Sigmoid colon (tissue), 7 donors: Measurements from ENCODE around the gene KDM4D. TPM values are rescaled to one million over a fixed set of nuclear protein-coding genes. Genes with fewer than 3 reads are reported as not detected.
"Not testable (repeated sequence)": the region's sequence is repeated elsewhere in the genome, so short reads cannot be mapped to it uniquely, and the experiment has no call there.

Experiments used
- DNase-seq: peaks from one replicate; pipeline ENCODE4 v3.0.0-alpha.2; 2019
- H3K27ac ChIP-seq, 4 donors: fragments of 200-600 bp; sonication (generic); one replicate each; pipeline ENCODE4 v1.5.1; 2016 to 2019; ENCODE audit warnings: mild to moderate bottlenecking in 1 of 4
- H3K27me3 ChIP-seq, 3 donors: fragments of 200-600 bp; sonication (generic); one replicate each; pipeline ENCODE4 v1.5.1; 2019; ENCODE audit warnings: mild to moderate bottlenecking in 1 of 3
- H3K36me3 ChIP-seq, 4 donors: fragments of 200-600 bp; sonication (generic); one replicate each; pipeline ENCODE4 v1.5.1; 2016 to 2019
- H3K4me1 ChIP-seq, 4 donors: fragments of 200-600 bp; sonication (generic); one replicate each; pipeline ENCODE4 v1.5.1; 2017 to 2019
- H3K4me3 ChIP-seq, 4 donors: fragments of 200-600 bp; sonication (generic); one replicate each; pipeline ENCODE4 v1.5.1; 2017 to 2019; ENCODE audit warnings: mild to moderate bottlenecking in 2 of 4, moderate library complexity in 1 of 4
- H3K9me3 ChIP-seq, 4 donors: fragments of 200-600 bp in 3 of 4; sonication (generic) in 3 of 4; one replicate each; pipeline versions ENCODE4 v1.5.1 to v1.6.1; 2013 to 2019
- EP300 ChIP-seq, 4 donors: sonication (generic); formaldehyde crosslinking; IDR thresholded peaks; one replicate each; pipeline ENCODE4 v1.6.1; 2017; ENCODE audit warnings: antibody characterized with exemption in 4 of 4
- POLR2A ChIP-seq, 2 donors: fragments of 450-650 bp; IDR thresholded peaks; one replicate each; pipeline ENCODE4 v1.6.1; 2016; ENCODE audit warnings: antibody characterized with exemption in 2 of 2, mild to moderate bottlenecking in 2 of 2, moderate library complexity in 2 of 2
- POLR2AphosphoS5 ChIP-seq, 4 donors: sonication (generic); formaldehyde crosslinking; IDR thresholded peaks; one replicate each; pipeline ENCODE4 v1.6.1; 2017; ENCODE audit warnings: antibody characterized with exemption in 4 of 4
- WGBS, 2 donors: extraction: QIAGEN DNeasy Blood & Tissue Kit; methylation state at CpG; one replicate each; pipeline ENCODE4 v1.1.7; 2013; 5-methylcytosine and 5-hydroxymethylcytosine counted together
- intact Hi-C: fragments of 100-400 bp; cut with DNase I; formaldehyde crosslinking; loops from one replicate; pipeline ENCODE4 v1.15.1; 2023
- polyA plus RNA-seq, 3 donors: library from polyadenylated mRNA; stranded (reverse); fragments of 200-250 nt; gene quantifications; one replicate each; pipeline ENCODE4 v1.2.3, GENCODE V29; 2013
- total RNA-seq, 4 donors: library from RNA; depleted of rRNA; stranded (reverse); fragments of >200 nt; gene quantifications; one replicate each; pipeline ENCODE4 v1.1.0, GENCODE V29; 2016
- TF ChIP-seq, protein P1 (sequence below), 4 experiments: fragments of 450-650 bp in 3 of 4; fragments of 200-600 bp in 1 of 4; IDR thresholded peaks; one replicate each; pipeline ENCODE4 v1.5.1; 2016 to 2019; ENCODE audit warnings: antibody characterized with exemption in 4 of 4, mild to moderate bottlenecking in 3 of 4, moderate library complexity in 2 of 4
- donor health status: healthy with polysubstance abuse.
- donor health status: Bipolar disorder and iron deficiency.
- donor health status: healthy.

KDM4D gene
- total and polyA plus RNA-seq, 7 donors, result 0.33 to 0.60 (median 0.55) TPM; not detected in 2

DNA sequence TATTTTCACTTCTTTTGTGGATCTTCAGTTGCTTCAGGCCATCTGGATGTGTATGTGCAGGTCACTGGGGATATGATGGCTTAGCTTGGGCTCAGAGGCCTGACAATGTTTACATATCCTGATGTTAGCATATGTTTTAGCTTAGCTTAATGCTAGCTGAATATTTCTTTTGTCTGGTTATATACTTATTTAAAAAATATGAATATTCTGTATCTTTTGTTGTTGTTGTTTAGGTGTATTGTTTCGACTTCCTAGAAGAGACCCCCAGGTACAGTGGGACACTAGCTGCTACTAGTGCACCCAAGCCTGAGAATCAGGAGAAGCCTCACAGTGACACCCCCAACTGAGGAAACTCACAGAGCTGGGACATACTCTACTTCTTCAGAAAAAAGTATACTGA, 51.4 kb downstream of the KDM4D start, which contains the start of gene KDM4E:
TSS of gene KDM4E (plus strand) at position 301 of the 400 bp plus-strand sequence. CDS start 300 bp downstream, outside the sequence.
- Histone ChIP-seq H3K36me3 (no peaks in the 10 kb centered on the region), H3K4me3 (no peak within 1 kb of the TSS), H3K4me1 (no peaks in the 10 kb centered on the region), H3K9me3 (no peaks in the 10 kb centered on the region), H3K27me3 (no peaks in the 10 kb centered on the region), H3K27ac (no peak within 1 kb of the TSS)
- WGBS, 2 donors, result 93 to 96% methylated on average over 1 of the region's 1 CpG
- TF ChIP-seq, protein P1, sequence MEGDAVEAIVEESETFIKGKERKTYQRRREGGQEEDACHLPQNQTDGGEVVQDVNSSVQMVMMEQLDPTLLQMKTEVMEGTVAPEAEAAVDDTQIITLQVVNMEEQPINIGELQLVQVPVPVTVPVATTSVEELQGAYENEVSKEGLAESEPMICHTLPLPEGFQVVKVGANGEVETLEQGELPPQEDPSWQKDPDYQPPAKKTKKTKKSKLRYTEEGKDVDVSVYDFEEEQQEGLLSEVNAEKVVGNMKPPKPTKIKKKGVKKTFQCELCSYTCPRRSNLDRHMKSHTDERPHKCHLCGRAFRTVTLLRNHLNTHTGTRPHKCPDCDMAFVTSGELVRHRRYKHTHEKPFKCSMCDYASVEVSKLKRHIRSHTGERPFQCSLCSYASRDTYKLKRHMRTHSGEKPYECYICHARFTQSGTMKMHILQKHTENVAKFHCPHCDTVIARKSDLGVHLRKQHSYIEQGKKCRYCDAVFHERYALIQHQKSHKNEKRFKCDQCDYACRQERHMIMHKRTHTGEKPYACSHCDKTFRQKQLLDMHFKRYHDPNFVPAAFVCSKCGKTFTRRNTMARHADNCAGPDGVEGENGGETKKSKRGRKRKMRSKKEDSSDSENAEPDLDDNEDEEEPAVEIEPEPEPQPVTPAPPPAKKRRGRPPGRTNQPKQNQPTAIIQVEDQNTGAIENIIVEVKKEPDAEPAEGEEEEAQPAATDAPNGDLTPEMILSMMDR (IDR thresholded peaks at IDR 0.05), result no peak
- no peak for TF ChIP-seq EP300 (IDR thresholded peaks at IDR 0.05)
- no peak for TF ChIP-seq POLR2AphosphoS5 (IDR thresholded peaks at IDR 0.05)
- no peak for TF ChIP-seq POLR2A (IDR thresholded peaks at IDR 0.05)
- intact Hi-C loops, result no loop called here
- no peak for DNase-seq

DNA sequence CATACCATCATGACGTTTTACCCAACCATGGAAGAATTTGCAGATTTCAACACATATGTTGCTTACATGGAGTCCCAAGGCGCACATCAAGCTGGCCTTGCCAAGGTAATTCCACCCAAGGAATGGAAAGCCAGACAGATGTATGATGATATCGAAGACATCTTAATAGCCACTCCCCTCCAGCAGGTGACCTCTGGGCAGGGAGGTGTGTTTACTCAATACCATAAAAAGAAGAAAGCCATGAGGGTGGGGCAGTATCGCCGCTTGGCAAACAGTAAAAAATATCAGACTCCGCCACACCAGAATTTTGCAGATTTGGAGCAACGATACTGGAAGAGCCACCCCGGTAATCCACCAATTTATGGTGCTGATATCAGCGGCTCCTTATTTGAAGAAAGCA, 52.1 kb downstream of the KDM4D start:
- H3K27me3 ChIP-seq, intact Hi-C loops, H3K4me3 ChIP-seq, H3K9me3 ChIP-seq, H3K4me1 ChIP-seq, H3K36me3 ChIP-seq, DNase-seq, H3K27ac ChIP-seq: not testable (repeated sequence)
- 45 to 91% methylated on average over 8 of the region's 9 CpGs for WGBS, 2 donors

DNA sequence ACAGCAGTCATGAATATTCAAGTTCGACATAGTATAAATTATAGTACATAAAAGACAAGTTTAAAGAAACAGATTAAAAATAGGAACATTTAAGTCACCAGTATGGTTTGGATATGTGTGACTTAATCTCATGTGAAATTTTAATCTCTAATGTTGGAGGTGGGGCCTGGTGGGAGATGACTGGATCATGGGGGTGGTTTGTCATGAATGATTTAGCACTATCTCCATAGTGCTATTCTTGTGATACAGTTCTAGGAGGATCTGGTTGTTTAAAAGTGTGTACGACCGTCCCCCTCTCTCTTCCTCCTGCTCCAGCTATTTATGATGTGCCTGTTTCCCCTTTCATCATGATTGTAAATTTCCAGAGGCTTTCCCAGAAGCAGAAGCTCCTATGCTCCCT, 54.8 kb downstream of the KDM4D start:
- Histone ChIP-seq H3K4me1 (no peaks in the 10 kb centered on the region), H3K27ac (no peak overlapping the region), H3K4me3 (no peak overlapping the region), H3K9me3 (no peaks in the 10 kb centered on the region), H3K36me3 (no peaks in the 10 kb centered on the region), H3K27me3 (no peaks in the 10 kb centered on the region)
- 79 to 80% methylated on average over 3 of the region's 3 CpGs for WGBS, 2 donors
- DNase-seq, result no peak
- TF ChIP-seq, protein P1 (IDR thresholded peaks at IDR 0.05), result no peak
- TF ChIP-seq POLR2A (IDR thresholded peaks at IDR 0.05) (no peak), POLR2AphosphoS5 (IDR thresholded peaks at IDR 0.05) (no peak), EP300 (IDR thresholded peaks at IDR 0.05) (no peak)
- intact Hi-C loops, result no loop called here

DNA sequence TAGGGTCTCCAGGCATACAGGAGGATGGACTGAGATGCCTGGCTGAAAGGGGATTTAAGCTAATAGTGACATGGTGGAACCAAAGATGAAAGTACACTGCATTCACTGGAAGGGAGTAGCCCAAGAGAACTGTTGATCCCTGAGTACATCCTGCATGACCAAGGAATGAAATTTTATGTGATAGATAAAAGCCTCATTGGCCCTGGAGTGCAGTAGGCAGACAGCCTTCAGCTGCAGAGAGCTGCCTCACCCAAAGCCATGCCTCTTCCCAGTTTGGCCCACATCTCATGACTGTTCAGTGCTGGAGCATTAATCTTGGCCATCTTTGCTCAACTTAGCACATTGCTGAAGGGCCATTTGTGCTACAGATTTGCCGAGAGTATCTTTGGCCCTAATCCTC, 59.5 kb downstream of the KDM4D start:
- TF ChIP-seq, protein P1 (IDR thresholded peaks at IDR 0.05), result no peak
- TF ChIP-seq POLR2A (IDR thresholded peaks at IDR 0.05) (no peak), EP300 (IDR thresholded peaks at IDR 0.05) (no peak), POLR2AphosphoS5 (IDR thresholded peaks at IDR 0.05) (no peak)
- intact Hi-C loops, result no loop called here
- Histone ChIP-seq H3K4me3 (no peak overlapping the region), H3K27ac (no peak overlapping the region), H3K27me3 (peaks cover 8 to 17% (median 16%) of the 10 kb centered on the region in 3 donors), H3K36me3 (no peaks in the 10 kb centered on the region), H3K4me1 (no peaks in the 10 kb centered on the region), H3K9me3 (no peaks in the 10 kb centered on the region)
- WGBS, 2 donors, result 92 to 95% methylated on average over 1 of the region's 1 CpG
- no peak for DNase-seq

DNA sequence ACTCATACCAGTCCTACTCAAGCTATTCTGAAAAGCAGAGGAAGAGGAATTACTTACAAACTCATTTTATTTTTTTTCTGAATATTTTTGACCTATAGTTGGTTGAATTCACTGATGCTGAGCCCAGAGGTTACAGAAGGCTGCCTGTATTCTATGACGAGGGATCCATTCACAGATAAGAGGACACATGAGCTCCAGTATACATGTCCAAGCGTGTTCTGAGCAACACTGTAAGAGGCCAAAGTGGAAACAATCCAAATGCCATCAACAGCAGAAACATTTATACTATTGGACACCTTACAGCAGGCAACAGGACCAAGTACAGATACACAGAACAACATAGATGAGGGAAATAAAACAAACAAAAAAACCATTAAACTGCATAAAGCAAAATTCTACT, 61.8 kb downstream of the KDM4D start:
- no peak overlapping the region for H3K27ac ChIP-seq
- H3K4me3 ChIP-seq, result no peak overlapping the region
- H3K36me3 ChIP-seq, result no peaks in the 10 kb centered on the region
- DNase-seq, result no peak
- 66 to 82% methylated on average over 2 of the region's 2 CpGs for WGBS, 2 donors
- H3K27me3 ChIP-seq, result peaks cover 8 to 21% (median 21%) of the 10 kb centered on the region in 3 donors
- H3K4me1 ChIP-seq, result no peaks in the 10 kb centered on the region
- no peaks in the 10 kb centered on the region for H3K9me3 ChIP-seq
- intact Hi-C loops, result no loop called here
- TF ChIP-seq EP300 (IDR thresholded peaks at IDR 0.05), result no peak

DNA sequence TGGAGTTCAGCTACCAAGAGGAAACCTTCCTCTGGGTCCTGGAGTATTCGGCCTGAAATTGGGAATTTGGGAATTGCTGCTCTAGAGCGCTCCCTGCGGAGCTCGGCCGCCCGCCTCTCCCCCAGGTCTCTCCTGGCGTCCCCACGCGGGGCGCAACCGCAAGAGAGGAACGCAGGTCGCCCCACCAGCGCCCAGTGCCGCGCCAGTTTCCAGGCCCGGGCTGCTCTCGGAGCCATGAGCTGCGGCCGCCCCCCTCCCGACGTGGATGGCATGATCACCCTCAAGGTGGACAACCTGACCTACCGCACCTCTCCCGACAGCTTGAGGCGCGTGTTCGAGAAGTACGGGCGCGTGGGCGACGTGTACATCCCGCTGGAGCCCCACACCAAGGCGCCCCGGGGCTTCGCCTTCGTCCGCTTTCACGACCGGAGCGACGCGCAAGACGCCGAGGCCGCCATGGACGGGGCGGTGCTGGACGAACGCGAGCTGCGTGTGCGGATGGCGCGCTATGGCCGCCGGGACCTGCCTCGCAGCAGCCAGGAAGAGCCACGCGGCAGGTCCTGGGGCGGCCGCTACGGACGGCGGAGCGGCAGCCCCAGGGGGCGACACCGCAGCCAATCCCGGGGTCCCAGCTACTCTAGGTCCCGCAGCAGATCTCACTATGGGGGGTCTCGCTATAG, 64.0 kb downstream of the KDM4D start:
- peaks cover 8 to 30% (median 21%) of the 10 kb centered on the region in 3 donors for H3K27me3 ChIP-seq
- H3K4me1 ChIP-seq, intact Hi-C loops, H3K36me3 ChIP-seq, DNase-seq, H3K9me3 ChIP-seq, H3K27ac ChIP-seq: not testable (repeated sequence)
- 24 to 54% methylated on average over 71 of the region's 71 CpGs for WGBS, 2 donors
- H3K4me3 ChIP-seq, result peak overlapping the region in 2 of 4 donors; percentile 29 to 34
